Activated CD4-positive, alpha-beta T cell treated with anti-CD3 and anti-CD28 coated beads, Interleukin-2, amount 10 ng/mL, durations not matched to agents 24 days and 14 days (primary cell): ENCODE data around the gene FOXP4. TPM values are rescaled to one million over a fixed set of nuclear protein-coding genes. Genes with fewer than 3 reads are reported as not detected.

Experiments
- DNase-seq: peaks from one replicate; pipeline ENCODE4 v3.0.0; 2022
- H3K27ac Mint-ChIP-seq: one replicate; pipeline ENCODE4 v1.8.0; 2022; ENCODE audit warnings: mild to moderate bottlenecking, mixed read lengths
- H3K27me3 Mint-ChIP-seq: one replicate; pipeline ENCODE4 v1.8.0; 2022; ENCODE audit warnings: mixed read lengths
- H3K36me3 Mint-ChIP-seq: one replicate; pipeline ENCODE4 v1.8.0; 2022; ENCODE audit warnings: low read depth, mild to moderate bottlenecking, mixed read lengths
- H3K4me1 Mint-ChIP-seq: one replicate; pipeline ENCODE4 v1.8.0; 2021; ENCODE audit warnings: mixed read lengths
- H3K4me3 Mint-ChIP-seq: one replicate; pipeline ENCODE4 v1.8.0; 2022; ENCODE audit warnings: mild to moderate bottlenecking, moderate library complexity, mixed read lengths
- H3K9me3 Mint-ChIP-seq: one replicate; pipeline ENCODE4 v1.8.0; 2021; ENCODE audit warnings: mixed read lengths
- intact Hi-C: fragments of 100-400 bp; cut with micrococcal nuclease; formaldehyde crosslinking; loops from one replicate; pipeline ENCODE4 v1.15.1; 2023
- total RNA-seq: library from RNA; stranded (reverse); gene quantifications from 2 replicates; pipeline ENCODE4 v1.2.3, GENCODE V29; 2022

Gene FOXP4
- total RNA-seq, 1 donor from 2014 or later, result 16.9 TPM

DNA sequence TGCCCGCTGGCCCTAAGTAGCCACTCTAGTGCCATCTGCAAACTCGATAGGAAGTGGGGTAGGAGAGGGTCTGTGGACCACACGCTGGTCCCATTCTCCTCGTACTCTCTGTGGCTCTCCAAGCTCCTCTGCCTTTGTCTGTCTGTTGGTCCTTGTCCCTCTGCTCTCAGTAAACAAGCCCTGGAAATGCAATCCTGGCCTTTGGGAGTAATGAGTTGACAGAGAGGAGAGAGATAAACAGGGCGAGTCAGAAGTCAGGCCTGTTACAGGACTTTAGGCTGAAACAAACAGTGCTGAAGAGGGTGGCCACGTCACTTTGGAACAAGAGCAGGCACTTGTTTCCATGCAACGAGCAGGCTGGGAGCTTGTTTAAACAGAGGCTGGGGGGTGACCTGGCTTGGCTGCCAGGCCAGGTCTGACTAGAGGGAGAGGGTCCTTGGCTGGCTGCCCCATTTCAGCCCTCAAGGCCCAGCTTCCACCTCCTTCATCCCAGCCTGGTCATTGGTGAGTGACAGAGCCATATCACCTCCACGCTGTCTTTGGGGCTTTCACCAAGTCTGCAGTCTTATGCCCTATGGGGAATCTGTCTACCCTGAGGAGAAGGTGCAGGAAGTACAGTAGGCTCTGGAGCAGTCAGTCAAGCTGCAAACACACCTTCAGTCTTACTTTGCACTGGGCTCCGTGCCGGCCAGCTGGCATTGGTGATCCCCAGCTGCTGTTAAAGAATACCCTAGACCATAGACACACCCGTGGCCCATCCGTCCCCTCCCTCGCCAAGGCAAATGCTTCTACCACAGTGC lies 22.6 kb downstream of the FOXP4 start:
- peaks cover 12% of the 10 kb centered on the region for H3K4me1 Mint-ChIP-seq
- DNase-seq, result no peak
- intact Hi-C loops, result no loop called here
- peaks cover 7% of the 10 kb centered on the region for H3K36me3 Mint-ChIP-seq
- peaks cover 6% of the 10 kb centered on the region for H3K27me3 Mint-ChIP-seq
- no peaks in the 10 kb centered on the region for H3K9me3 Mint-ChIP-seq
- no peak overlapping the region for H3K27ac Mint-ChIP-seq
- H3K4me3 Mint-ChIP-seq, result no peak overlapping the region

DNA sequence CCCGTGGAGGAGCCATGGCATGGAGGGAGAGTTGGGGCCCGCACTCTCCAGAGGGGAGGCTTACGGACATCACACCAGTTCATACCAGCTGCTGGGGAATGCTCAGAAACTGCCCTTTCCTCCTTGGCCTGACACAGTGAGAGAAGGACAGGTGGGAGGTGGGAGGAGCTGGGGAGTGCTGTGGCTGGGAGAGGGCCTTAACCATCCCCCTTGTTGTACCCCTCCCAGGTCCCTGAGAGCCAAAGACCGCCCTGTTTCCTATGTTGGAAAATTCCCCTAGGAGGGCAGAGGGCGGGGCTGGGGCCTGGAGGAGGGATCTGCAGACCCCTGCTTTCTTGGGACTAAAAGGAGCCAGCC lies 24.1 kb downstream of the FOXP4 start:
- Mint-ChIP-seq H3K36me3 (peaks cover 7% of the 10 kb centered on the region), H3K4me3 (no peak overlapping the region), H3K4me1 (peaks cover 12% of the 10 kb centered on the region), H3K27me3 (peaks cover 3% of the 10 kb centered on the region), H3K27ac (no peak overlapping the region), H3K9me3 (no peaks in the 10 kb centered on the region)
- no peak for DNase-seq
- intact Hi-C loops, result no loop called here

DNA sequence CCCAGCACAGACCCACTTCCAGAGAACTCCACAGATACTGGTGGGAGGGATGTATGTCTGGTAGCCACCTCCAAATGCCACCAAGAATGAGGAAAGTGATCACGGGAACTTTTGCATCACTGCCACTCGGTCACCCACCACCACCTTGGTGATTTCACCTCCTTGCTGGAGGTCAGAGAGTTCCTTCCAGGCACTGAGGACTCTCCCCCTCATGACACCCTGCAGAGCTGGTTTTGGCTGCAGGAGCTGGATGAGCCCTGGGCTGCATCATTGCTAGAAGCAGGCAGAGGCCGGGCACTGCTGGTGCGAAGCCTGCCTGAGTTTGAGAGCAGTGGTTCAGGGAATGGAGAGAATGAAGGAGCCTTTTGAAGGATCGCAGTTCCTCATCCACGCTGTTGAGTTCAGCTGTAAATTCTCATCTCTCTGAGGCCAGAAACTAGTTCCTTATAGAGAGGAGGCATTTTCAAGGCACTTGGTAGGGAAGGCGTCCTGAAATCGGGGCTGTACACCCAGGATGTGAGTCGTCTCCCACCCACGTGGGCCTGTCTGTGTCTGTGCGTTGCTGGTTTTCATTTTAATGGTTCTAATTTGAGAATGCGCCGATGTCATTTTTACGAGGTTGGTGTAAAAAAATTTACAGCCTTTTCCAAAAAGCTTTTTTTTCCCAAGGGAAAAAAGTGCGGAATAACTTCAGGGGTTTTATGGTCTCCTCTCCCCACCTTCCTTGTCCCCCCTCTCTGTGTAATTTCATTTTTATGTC lies 25.0 kb downstream of the FOXP4 start:
- H3K27me3 Mint-ChIP-seq, result peaks cover 3% of the 10 kb centered on the region
- no peaks in the 10 kb centered on the region for H3K9me3 Mint-ChIP-seq
- no peak overlapping the region for H3K4me3 Mint-ChIP-seq
- H3K4me1 Mint-ChIP-seq, result peaks cover 12% of the 10 kb centered on the region
- H3K36me3 Mint-ChIP-seq, result peaks cover 5% of the 10 kb centered on the region
- intact Hi-C loops, result no loop called here
- DNase-seq, result no peak
- H3K27ac Mint-ChIP-seq, result no peak overlapping the region

DNA sequence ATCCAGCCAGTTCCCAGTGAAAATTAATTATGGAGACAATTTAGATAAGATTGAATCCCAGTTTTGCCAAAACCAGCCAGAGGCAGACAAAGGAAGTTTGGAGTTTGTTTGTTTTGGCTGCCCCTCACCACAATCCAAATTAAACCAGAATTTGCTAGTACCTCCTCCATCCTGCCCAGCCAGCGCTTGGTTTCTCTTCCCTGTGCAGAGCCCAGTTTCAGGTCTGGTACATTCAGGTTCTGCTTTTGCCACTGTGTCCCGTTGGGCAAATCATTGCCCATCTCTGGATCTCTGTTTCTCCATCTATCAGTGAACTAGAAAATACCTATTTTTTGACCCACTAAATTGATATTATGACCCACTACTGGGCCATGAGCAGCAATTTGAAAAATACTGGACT lies 26.4 kb downstream of the FOXP4 start:
- intact Hi-C loops, result no loop called here
- Mint-ChIP-seq H3K4me1 (peaks cover 12% of the 10 kb centered on the region), H3K27me3 (peaks cover 3% of the 10 kb centered on the region), H3K27ac (no peak overlapping the region), H3K4me3 (no peak overlapping the region), H3K36me3 (peaks cover 3% of the 10 kb centered on the region), H3K9me3 (no peaks in the 10 kb centered on the region)
- no peak for DNase-seq

DNA sequence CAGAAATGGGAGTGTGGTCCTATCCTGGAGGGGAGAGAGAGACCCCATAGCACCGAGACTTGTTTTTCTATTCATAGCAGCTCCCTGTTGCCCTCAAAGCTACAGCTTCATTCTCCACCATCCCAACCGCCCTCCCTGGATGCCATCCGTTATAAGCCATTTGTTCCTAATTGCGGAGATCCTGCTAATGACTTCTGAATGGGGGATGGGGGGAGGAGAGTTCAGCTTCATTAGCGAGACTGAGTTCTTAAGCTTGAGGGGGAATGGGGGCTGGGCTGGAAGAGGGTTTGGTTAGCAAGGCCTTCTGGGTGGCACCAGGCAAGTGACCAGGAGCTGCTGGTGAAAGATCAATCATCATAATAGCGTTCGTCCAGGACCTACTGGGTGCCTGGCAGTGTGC lies 27.1 kb downstream of the FOXP4 start:
- Mint-ChIP-seq H3K27me3 (peaks cover 3% of the 10 kb centered on the region), H3K27ac (no peak overlapping the region), H3K4me3 (no peak overlapping the region), H3K36me3 (peaks cover 3% of the 10 kb centered on the region), H3K9me3 (no peaks in the 10 kb centered on the region), H3K4me1 (peaks cover 12% of the 10 kb centered on the region)
- DNase-seq, result no peak
- intact Hi-C loops, result no loop called here

DNA sequence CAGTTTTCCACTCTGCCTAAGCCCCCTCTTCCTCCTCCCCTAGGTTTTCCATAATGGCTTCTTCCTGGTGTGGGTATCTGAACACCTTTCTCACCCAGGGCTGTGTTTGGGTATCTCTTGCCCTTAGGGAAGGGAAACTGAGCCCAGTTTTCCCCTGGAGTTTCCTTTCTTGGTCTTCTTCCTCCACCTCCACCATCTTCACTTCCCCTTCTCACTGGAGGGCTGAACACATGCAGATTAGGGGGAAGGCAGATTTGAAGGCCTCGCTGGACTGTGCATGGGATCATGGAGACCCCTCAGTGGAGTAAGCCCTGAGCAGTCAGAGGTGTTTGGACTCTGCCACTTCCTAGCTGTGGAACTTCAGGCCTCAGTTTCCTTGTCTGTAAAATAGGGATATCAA lies 27.8 kb downstream of the FOXP4 start:
- no peaks in the 10 kb centered on the region for H3K9me3 Mint-ChIP-seq
- H3K4me1 Mint-ChIP-seq, result peaks cover 14% of the 10 kb centered on the region
- H3K27me3 Mint-ChIP-seq, result peaks cover 3% of the 10 kb centered on the region
- H3K4me3 Mint-ChIP-seq, result no peak overlapping the region
- H3K27ac Mint-ChIP-seq, result no peak overlapping the region
- intact Hi-C loops, result no loop called here
- H3K36me3 Mint-ChIP-seq, result peaks cover 3% of the 10 kb centered on the region
- no peak for DNase-seq

DNA sequence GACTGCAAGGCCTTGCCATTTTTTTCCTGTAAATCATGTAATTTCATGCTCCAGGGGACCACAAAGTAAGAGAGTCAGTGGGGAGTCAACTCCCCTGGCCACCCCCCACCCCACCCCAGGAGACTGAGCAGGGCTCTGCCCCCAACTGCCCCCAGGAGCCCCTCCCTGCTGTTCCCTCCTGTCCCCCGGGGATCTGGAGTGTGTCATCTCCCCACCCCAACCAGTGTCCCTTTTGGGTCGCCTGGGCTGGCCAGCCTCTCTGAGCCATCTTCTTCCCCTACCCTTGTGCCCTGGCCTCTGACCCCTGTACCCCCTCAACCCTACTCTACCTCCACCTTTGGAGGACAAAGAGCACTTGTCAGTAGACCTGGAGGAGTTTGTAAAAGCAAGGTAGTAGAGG lies 29.4 kb downstream of the FOXP4 start:
- peaks cover 3% of the 10 kb centered on the region for H3K36me3 Mint-ChIP-seq
- no peak for DNase-seq
- no peak overlapping the region for H3K27ac Mint-ChIP-seq
- H3K4me3 Mint-ChIP-seq, result no peak overlapping the region
- intact Hi-C loops, result no loop called here
- peaks cover 3% of the 10 kb centered on the region for H3K27me3 Mint-ChIP-seq
- H3K9me3 Mint-ChIP-seq, result no peaks in the 10 kb centered on the region
- peaks cover 15% of the 10 kb centered on the region for H3K4me1 Mint-ChIP-seq

DNA sequence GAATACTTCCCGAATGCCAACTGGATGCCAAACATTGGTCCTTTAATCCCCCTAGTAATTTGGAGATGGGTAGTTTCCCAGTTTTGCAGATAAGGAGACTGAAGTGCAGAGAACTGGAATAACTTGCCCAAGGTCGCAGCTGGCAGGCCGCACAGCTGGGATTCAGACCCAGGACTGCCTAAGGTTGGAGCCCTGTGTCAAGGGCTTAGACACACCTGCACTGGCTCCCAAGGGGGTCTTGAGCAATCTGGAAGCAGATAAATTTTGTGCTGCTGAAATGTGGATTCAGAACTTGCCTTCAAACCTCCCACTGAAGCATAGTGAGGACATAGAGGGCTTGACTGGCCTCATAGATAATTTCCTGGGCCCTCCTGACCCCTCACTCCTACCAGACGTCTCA lies 30.5 kb downstream of the FOXP4 start:
- no peak for DNase-seq
- H3K4me1 Mint-ChIP-seq, result peaks cover 7% of the 10 kb centered on the region
- H3K9me3 Mint-ChIP-seq, result no peaks in the 10 kb centered on the region
- peaks cover 3% of the 10 kb centered on the region for H3K36me3 Mint-ChIP-seq
- peaks cover 3% of the 10 kb centered on the region for H3K27me3 Mint-ChIP-seq
- H3K4me3 Mint-ChIP-seq, result no peak overlapping the region
- H3K27ac Mint-ChIP-seq, result no peak overlapping the region
- intact Hi-C loops, result no loop called here

DNA sequence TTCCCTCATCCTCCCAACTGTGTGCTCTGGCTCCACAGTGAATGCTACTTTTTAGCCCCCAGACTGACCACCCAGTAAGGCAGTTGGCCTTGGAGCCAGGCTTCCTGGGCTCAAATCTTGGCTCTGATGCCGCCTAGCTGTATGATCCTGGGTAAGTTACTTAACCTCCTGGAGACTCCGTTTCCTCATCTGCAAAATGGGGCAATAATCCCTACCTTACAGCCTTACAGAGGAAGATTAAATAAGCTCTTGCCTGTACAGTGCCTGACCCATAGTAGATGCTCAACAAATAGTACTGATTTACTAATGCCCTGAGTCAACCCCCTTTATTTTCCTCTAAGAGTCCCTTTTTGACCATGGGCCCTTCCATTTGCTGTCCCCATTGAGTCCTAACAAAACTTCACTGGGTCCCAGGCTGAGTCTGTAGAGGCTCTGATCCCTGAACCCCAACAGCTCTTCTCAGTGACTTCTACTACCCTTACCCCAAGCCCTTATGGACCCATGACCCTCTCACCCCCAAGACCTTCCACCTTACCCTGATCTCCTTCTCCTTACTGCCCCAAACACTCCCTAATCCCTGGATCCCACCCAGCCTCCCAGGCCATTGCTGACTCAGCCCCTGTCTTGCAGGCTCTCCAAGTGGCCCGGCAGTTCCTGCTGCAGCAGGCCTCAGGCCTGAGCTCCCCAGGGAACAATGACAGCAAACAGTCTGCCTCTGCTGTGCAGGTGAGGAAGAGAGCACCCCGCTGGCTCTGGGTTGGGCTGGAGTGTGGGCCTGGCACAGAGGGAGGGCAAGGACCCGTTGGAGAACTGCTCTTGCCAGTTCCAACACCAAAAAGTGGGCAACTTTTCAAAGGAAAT lies 31.4 kb downstream of the FOXP4 start:
- Mint-ChIP-seq H3K27ac (no peak overlapping the region), H3K4me3 (no peak overlapping the region), H3K9me3 (no peaks in the 10 kb centered on the region), H3K4me1 (peaks cover 3% of the 10 kb centered on the region), H3K36me3 (no peaks in the 10 kb centered on the region), H3K27me3 (peaks cover 3% of the 10 kb centered on the region)
- DNase-seq, result no peak
- intact Hi-C loops, result no loop called here

DNA sequence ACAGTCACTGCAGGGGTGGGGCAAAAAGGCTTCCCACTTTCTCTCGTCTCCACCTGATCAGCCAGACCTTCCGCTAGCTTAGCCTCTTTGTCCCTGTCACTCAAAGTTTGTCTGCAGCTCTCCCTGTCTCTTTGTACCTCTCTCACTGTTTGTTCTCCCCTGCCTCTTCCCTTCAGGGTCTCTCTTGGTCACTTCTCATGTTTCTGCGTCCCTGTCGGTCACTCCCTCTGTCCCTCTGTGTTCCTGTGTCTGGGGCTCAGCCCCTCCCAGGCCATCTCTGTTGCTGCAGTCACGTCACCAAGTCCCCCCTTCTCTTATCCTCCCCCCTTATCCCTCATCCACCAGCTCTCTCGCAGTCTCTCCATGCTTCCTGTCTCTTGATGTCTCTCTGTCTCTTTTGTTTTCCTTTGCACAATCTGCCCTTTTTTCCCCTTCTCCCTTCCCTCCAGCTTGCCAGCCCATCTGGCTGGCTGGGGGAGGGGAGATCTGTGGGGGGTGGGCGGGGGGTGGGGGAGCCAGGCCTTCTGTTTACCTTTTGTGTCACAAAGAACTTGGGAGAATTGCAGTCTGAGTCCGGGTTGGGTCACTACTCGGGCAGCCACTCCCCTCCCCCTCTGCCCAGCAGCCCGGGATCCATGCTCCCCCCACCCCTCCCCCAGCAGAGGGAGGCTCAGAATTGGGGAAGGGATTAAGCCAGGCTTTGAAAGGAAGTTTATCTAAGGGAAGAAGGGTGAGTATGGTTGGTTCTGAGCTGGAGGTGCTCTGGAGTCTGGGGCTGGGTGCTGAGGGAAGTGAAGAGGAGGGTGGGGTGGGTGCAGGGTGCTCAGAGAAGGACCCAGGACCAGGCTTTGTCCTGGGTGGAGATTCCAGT lies 32.3 kb downstream of the FOXP4 start:
- H3K9me3 Mint-ChIP-seq, result no peaks in the 10 kb centered on the region
- H3K4me3 Mint-ChIP-seq, result no peak overlapping the region
- no peak overlapping the region for H3K27ac Mint-ChIP-seq
- no peaks in the 10 kb centered on the region for H3K27me3 Mint-ChIP-seq
- H3K4me1 Mint-ChIP-seq, result peaks cover 3% of the 10 kb centered on the region
- DNase-seq, result no peak
- intact Hi-C loops, result no loop called here
- no peaks in the 10 kb centered on the region for H3K36me3 Mint-ChIP-seq

DNA sequence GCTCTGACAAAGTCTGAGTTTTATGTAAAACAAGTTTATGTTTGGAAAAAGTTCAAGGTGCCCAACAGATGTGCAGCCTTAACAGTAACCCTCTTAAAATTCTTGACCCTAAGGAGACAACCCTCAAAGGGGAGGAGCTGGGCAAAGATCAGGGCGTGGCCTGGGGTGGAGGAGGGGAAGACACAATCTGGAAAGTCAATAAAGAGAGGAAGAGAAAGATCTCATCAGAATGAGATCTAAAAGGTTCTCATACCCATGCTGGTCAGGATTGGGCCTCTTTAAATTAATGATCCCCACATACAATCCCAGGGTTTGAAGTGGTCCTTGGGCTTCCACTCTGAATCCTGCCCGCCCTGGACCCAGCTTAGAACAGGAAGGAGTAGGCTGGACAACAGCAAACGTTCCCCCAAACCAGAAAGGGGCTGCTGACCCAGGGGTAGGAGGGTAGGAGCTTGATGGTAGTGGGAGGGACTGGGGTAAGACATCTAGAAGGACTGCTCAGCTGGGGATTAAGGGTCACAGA lies 33.0 kb downstream of the FOXP4 start:
- Mint-ChIP-seq H3K4me1 (peaks cover 3% of the 10 kb centered on the region), H3K9me3 (no peaks in the 10 kb centered on the region), H3K4me3 (no peak overlapping the region), H3K27me3 (no peaks in the 10 kb centered on the region), H3K36me3 (no peaks in the 10 kb centered on the region), H3K27ac (no peak overlapping the region)
- DNase-seq, result no peak
- intact Hi-C loops, result no loop called here

DNA sequence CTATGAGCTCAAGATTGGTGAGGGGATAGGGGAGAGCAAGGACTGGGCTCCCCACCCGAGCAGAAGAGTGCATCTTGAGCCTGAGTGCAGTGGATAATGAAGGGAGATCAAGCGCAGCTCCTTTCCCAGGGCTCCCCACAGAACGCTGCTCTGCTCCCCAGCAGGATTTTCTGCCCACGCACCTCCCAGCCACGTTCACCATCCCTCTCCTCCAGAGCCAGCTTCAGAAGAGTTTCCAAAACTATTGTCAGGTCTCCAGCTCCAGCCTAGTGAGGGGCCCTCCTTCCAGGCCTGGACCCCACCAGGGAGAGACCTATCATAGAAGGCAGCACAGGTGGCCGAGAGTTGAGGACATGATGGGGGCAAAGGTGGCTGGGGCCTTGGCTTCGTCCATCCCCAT lies 34.5 kb downstream of the FOXP4 start:
- intact Hi-C loops, result no loop called here
- Mint-ChIP-seq H3K9me3 (no peaks in the 10 kb centered on the region), H3K36me3 (no peaks in the 10 kb centered on the region), H3K27ac (no peak overlapping the region), H3K4me1 (peaks cover 3% of the 10 kb centered on the region), H3K27me3 (no peaks in the 10 kb centered on the region), H3K4me3 (no peak overlapping the region)
- no peak for DNase-seq

DNA sequence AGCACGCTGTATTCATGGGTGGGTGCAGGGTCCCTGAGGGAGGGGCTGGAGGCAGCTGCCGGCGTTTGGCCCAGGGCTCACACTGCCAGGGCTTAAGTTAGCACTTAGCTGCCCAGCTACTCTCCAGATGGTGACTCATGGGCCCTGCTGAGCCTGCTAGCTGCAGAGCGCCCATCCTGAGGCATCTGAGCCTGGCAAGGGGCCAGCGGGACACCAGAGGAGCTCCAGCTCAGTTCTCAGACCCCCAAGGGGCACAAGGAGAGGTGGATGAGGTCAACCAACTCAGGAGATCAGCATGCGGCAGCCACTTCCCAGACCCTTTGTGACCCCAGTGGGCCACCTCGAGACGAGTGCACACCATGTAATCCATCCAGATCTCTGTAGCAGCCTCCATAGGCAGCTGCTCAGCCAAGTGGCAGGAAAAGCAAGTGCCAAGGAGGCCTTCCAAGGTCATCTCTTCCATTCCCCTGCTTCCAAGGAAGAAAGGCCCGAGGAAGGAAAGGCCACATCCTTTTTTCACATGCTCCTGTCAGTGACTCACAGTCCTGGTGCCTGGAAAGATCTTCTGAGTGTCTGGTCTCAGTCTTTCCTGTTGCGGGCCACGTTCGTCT lies 35.3 kb downstream of the FOXP4 start:
- H3K4me1 Mint-ChIP-seq, result peaks cover 3% of the 10 kb centered on the region
- H3K27ac Mint-ChIP-seq, result no peak overlapping the region
- no peaks in the 10 kb centered on the region for H3K27me3 Mint-ChIP-seq
- DNase-seq, result no peak
- H3K36me3 Mint-ChIP-seq, result no peaks in the 10 kb centered on the region
- intact Hi-C loops, result no loop called here
- no peaks in the 10 kb centered on the region for H3K9me3 Mint-ChIP-seq
- no peak overlapping the region for H3K4me3 Mint-ChIP-seq
